H1 (cell line): ENCODE measurements around the gene FOXL1. TPM values are rescaled to one million over a fixed set of nuclear protein-coding genes. Genes with fewer than 3 reads are reported as not detected.

Source experiments
- CREB1 ChIP-seq: IDR thresholded peaks from 2 replicates; pipeline ENCODE4 v1.6.1; 2012; ENCODE audit warnings: inconsistent platforms
- CTCF ChIP-seq, 3 experiments: IDR thresholded peaks; 1 replicate in 2 of 3; 2 replicates in 1 of 3; pipeline versions ENCODE4 v1.5.1 to v1.6.1; 2011; ENCODE audit warnings: low read length in 3 of 3, mild to moderate bottlenecking in 3 of 3, inconsistent platforms in 2 of 3, low read depth in 1 of 3, moderate library complexity in 1 of 3; ENCODE audit not compliant: insufficient read depth in 1 of 3; ENCODE audit errors: control extremely low read depth in 1 of 3
- polyA plus RNA-seq, 7 experiments: library from polyadenylated mRNA; depleted of rRNA in 3 of 7; stranded (reverse) in 5 of 7; unstranded in 2 of 7; fragments of >200 nt in 5 of 7; fragments of 200-250 nt in 2 of 7; gene quantifications; 1 replicate in 5 of 7; 2 replicates in 1 of 7; 4 replicates in 1 of 7; pipeline versions ENCODE4 v1.2.1 to v1.2.3, GENCODE V29; 2011 to 2013; ENCODE audit warnings: missing spikeins in 2 of 7, mixed read lengths in 2 of 7
- total RNA-seq: library from RNA; stranded (reverse); fragmentation: NEBNext Ultra II Directional; extraction: Animal tissue kit (Norgen Biotek cat#: 25700); gene quantifications from 2 replicates; pipeline ENCODE4 v1.2.1, GENCODE V29; 2021
- TF ChIP-seq, protein P1 (sequence below): fragments of 300-600 bp; sonication (generic); IDR thresholded peaks from 2 replicates; pipeline ENCODE4 v1.7.1; 2012; ENCODE audit warnings: low read length, moderate library complexity, mild to moderate bottlenecking, inconsistent platforms; ENCODE audit not compliant: insufficient replicate concordance

The FOXL1 gene
- total and polyA plus RNA-seq, 2 of the 8 experiments (the other 6 are each of a cell fraction or from before 2014, with no cell fraction given), result 0.03 TPM; not detected in 1

DNA sequence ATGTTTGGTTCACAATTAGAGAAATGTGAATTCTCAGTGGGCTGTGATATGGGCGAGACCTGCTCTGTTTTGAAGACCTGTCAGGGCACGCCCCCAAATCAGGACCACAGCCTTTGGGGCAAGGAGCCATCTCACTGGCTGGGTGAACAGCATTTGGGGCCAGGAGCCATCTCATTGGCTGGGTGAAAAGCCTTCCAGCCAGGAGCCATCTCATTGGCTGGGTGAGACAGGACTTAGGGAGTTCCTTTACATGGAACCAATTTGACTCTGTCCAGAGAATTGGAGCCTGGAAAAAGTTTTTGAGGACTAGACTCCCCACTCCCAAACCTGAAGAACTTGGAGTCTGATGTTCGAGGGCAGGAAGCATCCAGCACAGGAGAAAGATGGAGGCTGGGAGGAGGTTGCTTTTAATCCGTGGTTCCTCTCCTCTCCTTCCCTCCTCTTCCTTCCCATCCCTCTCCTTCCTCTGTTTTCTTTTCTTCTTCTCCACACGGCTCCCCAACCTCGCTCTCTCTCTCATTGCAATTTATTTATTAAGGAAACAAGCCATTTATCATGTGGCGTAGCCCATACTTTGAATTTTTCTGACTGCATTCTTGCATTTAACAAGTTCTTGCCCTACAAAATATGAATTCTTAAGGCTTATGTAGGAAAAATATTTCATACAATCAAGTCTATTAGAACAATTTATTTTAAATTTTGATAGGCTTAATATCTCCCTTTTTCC is 19.7 kb downstream of the FOXL1 start (continued):
- TF ChIP-seq, protein P1, sequence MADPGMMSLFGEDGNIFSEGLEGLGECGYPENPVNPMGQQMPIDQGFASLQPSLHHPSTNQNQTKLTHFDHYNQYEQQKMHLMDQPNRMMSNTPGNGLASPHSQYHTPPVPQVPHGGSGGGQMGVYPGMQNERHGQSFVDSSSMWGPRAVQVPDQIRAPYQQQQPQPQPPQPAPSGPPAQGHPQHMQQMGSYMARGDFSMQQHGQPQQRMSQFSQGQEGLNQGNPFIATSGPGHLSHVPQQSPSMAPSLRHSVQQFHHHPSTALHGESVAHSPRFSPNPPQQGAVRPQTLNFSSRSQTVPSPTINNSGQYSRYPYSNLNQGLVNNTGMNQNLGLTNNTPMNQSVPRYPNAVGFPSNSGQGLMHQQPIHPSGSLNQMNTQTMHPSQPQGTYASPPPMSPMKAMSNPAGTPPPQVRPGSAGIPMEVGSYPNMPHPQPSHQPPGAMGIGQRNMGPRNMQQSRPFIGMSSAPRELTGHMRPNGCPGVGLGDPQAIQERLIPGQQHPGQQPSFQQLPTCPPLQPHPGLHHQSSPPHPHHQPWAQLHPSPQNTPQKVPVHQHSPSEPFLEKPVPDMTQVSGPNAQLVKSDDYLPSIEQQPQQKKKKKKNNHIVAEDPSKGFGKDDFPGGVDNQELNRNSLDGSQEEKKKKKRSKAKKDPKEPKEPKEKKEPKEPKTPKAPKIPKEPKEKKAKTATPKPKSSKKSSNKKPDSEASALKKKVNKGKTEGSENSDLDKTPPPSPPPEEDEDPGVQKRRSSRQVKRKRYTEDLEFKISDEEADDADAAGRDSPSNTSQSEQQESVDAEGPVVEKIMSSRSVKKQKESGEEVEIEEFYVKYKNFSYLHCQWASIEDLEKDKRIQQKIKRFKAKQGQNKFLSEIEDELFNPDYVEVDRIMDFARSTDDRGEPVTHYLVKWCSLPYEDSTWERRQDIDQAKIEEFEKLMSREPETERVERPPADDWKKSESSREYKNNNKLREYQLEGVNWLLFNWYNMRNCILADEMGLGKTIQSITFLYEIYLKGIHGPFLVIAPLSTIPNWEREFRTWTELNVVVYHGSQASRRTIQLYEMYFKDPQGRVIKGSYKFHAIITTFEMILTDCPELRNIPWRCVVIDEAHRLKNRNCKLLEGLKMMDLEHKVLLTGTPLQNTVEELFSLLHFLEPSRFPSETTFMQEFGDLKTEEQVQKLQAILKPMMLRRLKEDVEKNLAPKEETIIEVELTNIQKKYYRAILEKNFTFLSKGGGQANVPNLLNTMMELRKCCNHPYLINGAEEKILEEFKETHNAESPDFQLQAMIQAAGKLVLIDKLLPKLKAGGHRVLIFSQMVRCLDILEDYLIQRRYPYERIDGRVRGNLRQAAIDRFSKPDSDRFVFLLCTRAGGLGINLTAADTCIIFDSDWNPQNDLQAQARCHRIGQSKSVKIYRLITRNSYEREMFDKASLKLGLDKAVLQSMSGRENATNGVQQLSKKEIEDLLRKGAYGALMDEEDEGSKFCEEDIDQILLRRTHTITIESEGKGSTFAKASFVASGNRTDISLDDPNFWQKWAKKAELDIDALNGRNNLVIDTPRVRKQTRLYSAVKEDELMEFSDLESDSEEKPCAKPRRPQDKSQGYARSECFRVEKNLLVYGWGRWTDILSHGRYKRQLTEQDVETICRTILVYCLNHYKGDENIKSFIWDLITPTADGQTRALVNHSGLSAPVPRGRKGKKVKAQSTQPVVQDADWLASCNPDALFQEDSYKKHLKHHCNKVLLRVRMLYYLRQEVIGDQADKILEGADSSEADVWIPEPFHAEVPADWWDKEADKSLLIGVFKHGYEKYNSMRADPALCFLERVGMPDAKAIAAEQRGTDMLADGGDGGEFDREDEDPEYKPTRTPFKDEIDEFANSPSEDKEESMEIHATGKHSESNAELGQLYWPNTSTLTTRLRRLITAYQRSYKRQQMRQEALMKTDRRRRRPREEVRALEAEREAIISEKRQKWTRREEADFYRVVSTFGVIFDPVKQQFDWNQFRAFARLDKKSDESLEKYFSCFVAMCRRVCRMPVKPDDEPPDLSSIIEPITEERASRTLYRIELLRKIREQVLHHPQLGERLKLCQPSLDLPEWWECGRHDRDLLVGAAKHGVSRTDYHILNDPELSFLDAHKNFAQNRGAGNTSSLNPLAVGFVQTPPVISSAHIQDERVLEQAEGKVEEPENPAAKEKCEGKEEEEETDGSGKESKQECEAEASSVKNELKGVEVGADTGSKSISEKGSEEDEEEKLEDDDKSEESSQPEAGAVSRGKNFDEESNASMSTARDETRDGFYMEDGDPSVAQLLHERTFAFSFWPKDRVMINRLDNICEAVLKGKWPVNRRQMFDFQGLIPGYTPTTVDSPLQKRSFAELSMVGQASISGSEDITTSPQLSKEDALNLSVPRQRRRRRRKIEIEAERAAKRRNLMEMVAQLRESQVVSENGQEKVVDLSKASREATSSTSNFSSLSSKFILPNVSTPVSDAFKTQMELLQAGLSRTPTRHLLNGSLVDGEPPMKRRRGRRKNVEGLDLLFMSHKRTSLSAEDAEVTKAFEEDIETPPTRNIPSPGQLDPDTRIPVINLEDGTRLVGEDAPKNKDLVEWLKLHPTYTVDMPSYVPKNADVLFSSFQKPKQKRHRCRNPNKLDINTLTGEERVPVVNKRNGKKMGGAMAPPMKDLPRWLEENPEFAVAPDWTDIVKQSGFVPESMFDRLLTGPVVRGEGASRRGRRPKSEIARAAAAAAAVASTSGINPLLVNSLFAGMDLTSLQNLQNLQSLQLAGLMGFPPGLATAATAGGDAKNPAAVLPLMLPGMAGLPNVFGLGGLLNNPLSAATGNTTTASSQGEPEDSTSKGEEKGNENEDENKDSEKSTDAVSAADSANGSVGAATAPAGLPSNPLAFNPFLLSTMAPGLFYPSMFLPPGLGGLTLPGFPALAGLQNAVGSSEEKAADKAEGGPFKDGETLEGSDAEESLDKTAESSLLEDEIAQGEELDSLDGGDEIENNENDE, result no peak
- no peak for TF ChIP-seq CTCF (IDR thresholded peaks at IDR 0.05; ENCODE audit: control extremely low read depth in 1 of 3, insufficient read depth in 1 of 3, low read depth in 1 of 3, low read length in 3 of 3)
- TF ChIP-seq CREB1, result no peak
